Body of pancreas (tissue), 4 donors: Measurements from ENCODE around the gene DENND1A. TPM values are rescaled to one million over a fixed set of nuclear protein-coding genes. Genes with fewer than 3 reads are reported as not detected.

Experiments used
- ATAC-seq: fragments of 150-250 bp; one replicate; pipeline ENCODE4 v1.9.1; 2016
- DNase-seq, 4 donors: peaks; one replicate each; pipeline ENCODE4 v3.0.0-alpha.2; 2019
- H3K27ac ChIP-seq, 4 donors: fragments of 200-600 bp; sonication (generic); 1 replicate in 3 of 4; 2 replicates in 1 of 4; pipeline versions ENCODE4 v1.5.1 to v1.6.1; 2016 to 2019; ENCODE audit warnings: mild to moderate bottlenecking in 1 of 4, mixed read lengths in 1 of 4, moderate library complexity in 1 of 4
- H3K27me3 ChIP-seq, 2 donors: fragments of 200-600 bp; sonication (generic); one replicate each; pipeline ENCODE4 v1.6.0; 2016; ENCODE audit warnings: mild to moderate bottlenecking in 1 of 2
- H3K36me3 ChIP-seq, 2 donors: fragments of 200-600 bp; sonication (generic); replicated peaks in 1 of 2; 2 replicates each; pipeline ENCODE4 v1.5.1; 2016; ENCODE audit warnings: low read depth in 2 of 2; ENCODE audit not compliant: insufficient read depth in 1 of 2
- H3K4me1 ChIP-seq: fragments of 200-600 bp; sonication (generic); one replicate; pipeline ENCODE4 v1.6.0; 2016
- H3K4me3 ChIP-seq, 2 donors: fragments of 200-600 bp; sonication (generic); 1 replicate in 1 of 2; 2 replicates in 1 of 2; pipeline ENCODE4 v1.5.1; 2016 to 2019
- H3K9me3 ChIP-seq, 3 donors: fragments of 200-600 bp; sonication (generic); 1 replicate in 2 of 3; 2 replicates in 1 of 3; pipeline ENCODE4 v1.5.1; 2016
- POLR2A ChIP-seq, 3 donors: fragments of 450-650 bp; IDR thresholded peaks; one replicate each; pipeline ENCODE4 v1.6.1; 2016; ENCODE audit warnings: antibody characterized with exemption in 3 of 3, mild to moderate bottlenecking in 2 of 3
- WGBS, 2 donors: methylation state at CpG; one replicate each; pipeline ENCODE4 v1.1.5; 2017; 5-methylcytosine and 5-hydroxymethylcytosine counted together
- intact Hi-C: fragments of 100-400 bp; cut with DNase I; formaldehyde crosslinking; loops from one replicate; pipeline ENCODE4 v1.15.1; 2023
- total RNA-seq, 2 donors: library from RNA; depleted of rRNA; stranded (reverse); fragments of >200 nt; gene quantifications; one replicate each; pipeline ENCODE4 v1.1.0, GENCODE V29; 2016
- TF ChIP-seq, protein P1 (sequence below), 7 experiments: fragments of 450-650 bp in 4 of 7; fragments of 200-600 bp in 3 of 7; sonication (generic) in 3 of 7; IDR thresholded peaks; one replicate each; pipeline ENCODE4 v1.5.1; 2016 to 2019; ENCODE audit warnings: antibody characterized with exemption in 7 of 7

Gene DENND1A
- total RNA-seq, 2 donors from 2014 or later: 7.6 to 8.6 TPM

DNA sequence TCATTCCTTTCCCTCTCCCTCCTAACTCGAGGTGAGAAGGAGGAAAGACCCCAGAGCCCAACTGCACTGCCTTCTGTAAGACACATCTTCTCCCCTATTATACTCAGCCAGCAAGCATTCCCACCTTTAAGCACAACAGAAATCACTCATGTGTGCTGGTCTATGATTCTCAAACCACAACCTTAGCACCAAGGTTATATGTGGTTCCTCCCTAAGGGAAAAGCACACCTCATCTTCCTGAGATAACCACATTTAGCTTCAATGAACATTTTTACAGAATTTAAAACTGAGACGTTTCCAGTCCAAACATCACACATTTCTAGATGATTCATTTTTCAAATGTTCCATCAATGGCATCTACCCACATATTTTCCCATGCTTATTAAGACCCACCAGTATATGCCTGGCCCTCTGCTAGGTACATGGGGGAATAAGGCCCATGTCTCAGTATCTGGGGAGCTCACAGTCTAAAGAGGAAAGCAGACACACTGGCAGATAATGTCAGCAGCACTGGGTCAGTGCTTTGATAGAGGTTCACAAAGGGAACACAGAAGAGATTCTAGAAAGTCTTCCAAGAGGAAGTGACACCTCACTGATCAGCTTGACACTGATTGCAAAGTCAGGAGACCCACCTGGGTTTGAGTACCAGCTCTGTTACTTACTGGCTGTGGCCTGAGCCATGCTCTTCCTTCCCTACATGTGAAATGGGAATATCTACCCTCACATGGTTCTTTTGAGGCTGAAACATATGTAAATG, 245.4 kb downstream of the DENND1A start:
- Histone ChIP-seq H3K27me3 (no peaks in the 10 kb centered on the region), H3K9me3 (no peaks in the 10 kb centered on the region), H3K4me1 (no peaks in the 10 kb centered on the region), H3K36me3 (no peaks in the 10 kb centered on the region), H3K4me3 (no peak overlapping the region), H3K27ac (no peak overlapping the region)
- no peak for ATAC-seq
- TF ChIP-seq POLR2A (IDR thresholded peaks at IDR 0.05): no peak
- TF ChIP-seq, protein P1, sequence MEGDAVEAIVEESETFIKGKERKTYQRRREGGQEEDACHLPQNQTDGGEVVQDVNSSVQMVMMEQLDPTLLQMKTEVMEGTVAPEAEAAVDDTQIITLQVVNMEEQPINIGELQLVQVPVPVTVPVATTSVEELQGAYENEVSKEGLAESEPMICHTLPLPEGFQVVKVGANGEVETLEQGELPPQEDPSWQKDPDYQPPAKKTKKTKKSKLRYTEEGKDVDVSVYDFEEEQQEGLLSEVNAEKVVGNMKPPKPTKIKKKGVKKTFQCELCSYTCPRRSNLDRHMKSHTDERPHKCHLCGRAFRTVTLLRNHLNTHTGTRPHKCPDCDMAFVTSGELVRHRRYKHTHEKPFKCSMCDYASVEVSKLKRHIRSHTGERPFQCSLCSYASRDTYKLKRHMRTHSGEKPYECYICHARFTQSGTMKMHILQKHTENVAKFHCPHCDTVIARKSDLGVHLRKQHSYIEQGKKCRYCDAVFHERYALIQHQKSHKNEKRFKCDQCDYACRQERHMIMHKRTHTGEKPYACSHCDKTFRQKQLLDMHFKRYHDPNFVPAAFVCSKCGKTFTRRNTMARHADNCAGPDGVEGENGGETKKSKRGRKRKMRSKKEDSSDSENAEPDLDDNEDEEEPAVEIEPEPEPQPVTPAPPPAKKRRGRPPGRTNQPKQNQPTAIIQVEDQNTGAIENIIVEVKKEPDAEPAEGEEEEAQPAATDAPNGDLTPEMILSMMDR (IDR thresholded peaks at IDR 0.05): no peak
- intact Hi-C loops: no loop called here
- DNase-seq: no peak
- WGBS, 2 donors: 74 to 77% methylated on average over 2 of the region's 2 CpGs

DNA sequence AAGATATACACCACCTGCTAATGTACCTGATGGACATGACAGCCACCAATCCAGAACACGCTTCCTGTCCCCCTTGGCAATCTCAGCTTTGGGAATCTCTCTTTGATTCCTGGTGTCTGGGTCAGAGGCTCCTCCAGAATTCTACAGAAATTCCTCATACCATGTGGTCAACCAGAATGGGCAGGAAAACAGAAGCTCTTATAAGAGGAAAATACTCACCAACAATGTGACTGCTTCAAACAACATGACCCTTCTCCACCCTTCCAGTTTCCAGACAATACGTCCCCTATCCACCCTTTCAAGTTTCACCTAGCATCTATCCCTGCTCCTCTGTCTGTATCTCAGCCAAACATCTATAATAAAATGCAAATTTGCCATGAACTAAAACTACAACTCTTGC, 247.2 kb downstream of the DENND1A start:
- WGBS, 2 donors: 96 to 98% methylated on average over 2 of the region's 2 CpGs
- Histone ChIP-seq H3K27me3 (no peaks in the 10 kb centered on the region), H3K9me3 (no peaks in the 10 kb centered on the region), H3K27ac (no peak overlapping the region), H3K36me3 (no peaks in the 10 kb centered on the region), H3K4me1 (peaks cover 13% of the 10 kb centered on the region), H3K4me3 (no peak overlapping the region)
- ATAC-seq (no peak), DNase-seq (no peak)
- TF ChIP-seq, protein P1 (IDR thresholded peaks at IDR 0.05): no peak
- TF ChIP-seq POLR2A (IDR thresholded peaks at IDR 0.05): no peak
- intact Hi-C loops: no loop called here

DNA sequence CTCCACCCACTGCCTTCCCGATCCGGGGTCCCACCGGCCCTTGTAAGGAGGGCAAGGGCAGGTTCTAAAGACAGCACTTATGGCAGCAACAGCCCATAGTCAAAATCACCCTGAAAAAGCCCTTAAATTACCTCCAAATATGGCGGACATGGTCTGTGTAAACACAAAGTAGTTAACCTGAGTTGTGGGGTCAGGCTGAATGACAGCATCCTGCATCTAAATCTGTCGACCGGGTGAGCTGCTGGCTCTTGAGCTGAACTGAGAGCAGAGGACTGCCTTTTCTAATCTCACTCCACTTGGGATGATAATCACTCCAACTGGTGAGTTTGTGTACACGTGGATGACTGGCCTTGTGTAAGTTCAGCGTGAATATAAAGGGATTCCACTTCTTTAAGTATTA, 249.6 kb downstream of the DENND1A start:
- no peak for TF ChIP-seq POLR2A (IDR thresholded peaks at IDR 0.05)
- TF ChIP-seq, protein P1 (IDR thresholded peaks at IDR 0.05): no peak
- Histone ChIP-seq H3K4me3 (no peak overlapping the region), H3K4me1 (peaks cover 15% of the 10 kb centered on the region), H3K36me3 (no peaks in the 10 kb centered on the region), H3K9me3 (no peaks in the 10 kb centered on the region), H3K27me3 (no peaks in the 10 kb centered on the region), H3K27ac (no peak overlapping the region)
- WGBS, 2 donors: 85 to 94% methylated on average over 8 of the region's 8 CpGs
- intact Hi-C loops: no loop called here
- no peak for ATAC-seq
- no peak for DNase-seq

DNA sequence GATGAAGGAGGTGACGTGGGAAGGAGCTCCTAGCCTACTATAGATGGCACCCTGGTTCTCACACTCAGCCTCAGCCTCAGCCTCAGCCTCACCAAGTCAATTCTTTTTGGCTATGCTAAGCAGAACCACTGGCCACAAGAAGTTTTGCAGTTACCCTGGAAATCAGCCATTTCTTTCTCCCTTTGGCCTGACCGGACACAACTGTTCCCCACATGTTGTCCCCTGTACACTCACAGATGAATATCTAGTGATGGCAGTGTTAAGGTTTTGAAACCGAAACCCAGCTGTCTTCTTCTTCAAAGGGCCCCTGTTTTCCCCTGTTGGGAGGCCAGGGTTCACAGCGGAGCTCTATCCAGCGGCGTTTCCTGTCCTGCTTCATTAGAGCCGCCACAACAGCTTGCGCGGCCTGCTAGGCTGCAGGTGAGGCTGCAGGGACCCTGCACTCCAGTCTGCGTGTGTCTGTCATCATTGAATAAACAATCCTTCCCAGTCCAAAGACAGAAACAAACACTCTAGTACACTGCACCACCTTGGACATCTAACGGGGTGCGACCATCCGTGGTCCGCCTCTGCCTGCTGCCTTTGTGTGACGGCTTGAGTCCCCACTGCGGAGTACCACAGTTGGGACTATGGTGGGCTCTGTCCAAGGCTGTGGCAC, 250.5 kb downstream of the DENND1A start:
- Histone ChIP-seq H3K4me3 (no peak overlapping the region), H3K36me3 (no peaks in the 10 kb centered on the region), H3K9me3 (no peaks in the 10 kb centered on the region), H3K27me3 (no peaks in the 10 kb centered on the region), H3K27ac (no peak overlapping the region), H3K4me1 (peaks cover 15% of the 10 kb centered on the region)
- TF ChIP-seq, protein P1 (IDR thresholded peaks at IDR 0.05): no peak
- no peak for TF ChIP-seq POLR2A (IDR thresholded peaks at IDR 0.05)
- DNase-seq (peak in 1 of 4 donors; percentile 7), ATAC-seq (no peak)
- WGBS, 2 donors: 77 to 78% methylated on average over 16 of the region's 16 CpGs
- intact Hi-C loops: no loop called here
